GM23338 (cell line): ENCODE measurements around the gene ZBTB7A.

Experiments used
- CTCF ChIP-seq, 2 experiments: fragments of 200-600 bp in 1 of 2; sonication (generic) in 1 of 2; conservative IDR thresholded peaks; 2 replicates each; pipeline versions ENCODE4 v1.5.1 to v1.6.1; 2016 to 2017; ENCODE audit warnings: antibody characterized with exemption in 2 of 2, low read depth in 2 of 2, mild to moderate bottlenecking in 2 of 2, moderate library complexity in 1 of 2
- EZH2 ChIP-seq: fragments of 200-600 bp; sonication (generic); IDR thresholded peaks from one replicate; pipeline ENCODE4 v1.8.0; 2017; ENCODE audit warnings: antibody characterized with exemption, mild to moderate bottlenecking, low read depth; ENCODE audit not compliant: unreplicated experiment
- JUNB ChIP-seq: IDR thresholded peaks from one replicate; pipeline ENCODE4 v1.6.1; 2016; ENCODE audit warnings: antibody characterized with exemption; ENCODE audit not compliant: unreplicated experiment
- POLR2AphosphoS5 ChIP-seq: IDR thresholded peaks from 2 replicates; pipeline ENCODE4 v1.6.1; 2016; ENCODE audit warnings: antibody characterized with exemption, low read depth
- REST ChIP-seq: IDR thresholded peaks from one replicate; pipeline ENCODE4 v1.6.1; 2018; ENCODE audit warnings: antibody characterized with exemption; ENCODE audit not compliant: unreplicated experiment

- no peak for TF ChIP-seq CTCF (conservative IDR thresholded peaks at IDR 0.05; ENCODE audit: low read depth in 2 of 2)
- TF ChIP-seq JUNB: no peak
- TF ChIP-seq REST: no peak
- TF ChIP-seq EZH2: no peak
- no peak for TF ChIP-seq POLR2AphosphoS5
Measured at GRCh38 chr19:4053423-4054324, 13.0 kb downstream of the ZBTB7A start.
